GM12875 (cell line): ENCODE measurements around the gene POGLUT2.
"Not testable (repeated sequence)": the region's sequence is repeated elsewhere in the genome, so short reads cannot be mapped to it uniquely, and the experiment has no call there.

ENCODE experiments used
- H3K4me3 ChIP-seq: one replicate; pipeline ENCODE4 v1.5.1; 2011; ENCODE audit warnings: low read depth, low read length, control low read depth
- CTCF ChIP-seq: IDR thresholded peaks from 2 replicates; pipeline ENCODE4 v1.5.1; 2011; ENCODE audit warnings: low read depth, mild to moderate bottlenecking, control low read depth, inconsistent platforms, low read length, moderate library complexity, borderline replicate concordance; ENCODE audit not compliant: insufficient read depth

Gene POGLUT2

GRCh38 chr13:102784483-102784882 is 14.3 kb downstream of the POGLUT2 start:
- TF ChIP-seq CTCF, result no peak
- H3K4me3 ChIP-seq, result no peak overlapping the region

GRCh38 chr13:102781591-102781990 is 17.2 kb downstream of the POGLUT2 start:
- no peak for TF ChIP-seq CTCF
- H3K4me3 ChIP-seq, result no peak overlapping the region

GRCh38 chr13:102780656-102781055 is 18.1 kb downstream of the POGLUT2 start:
- not testable (repeated sequence) for H3K4me3 ChIP-seq

GRCh38 chr13:102779436-102780159 is 19.2 kb downstream of the POGLUT2 start:
- no peak overlapping the region for H3K4me3 ChIP-seq
- no peak for TF ChIP-seq CTCF

- TF ChIP-seq CTCF, result no peak
- H3K4me3 ChIP-seq, result no peak overlapping the region
Observed at GRCh38 chr13:102777736-102778135, 21.0 kb downstream of the POGLUT2 start.

GRCh38 chr13:102776271-102776670 is 22.5 kb downstream of the POGLUT2 start:
- no peak overlapping the region for H3K4me3 ChIP-seq
- TF ChIP-seq CTCF, result no peak

GRCh38 chr13:102774591-102775520 is 23.9 kb downstream of the POGLUT2 start:
- no peak overlapping the region for H3K4me3 ChIP-seq
- no peak for TF ChIP-seq CTCF
